NB4 (cell line): ENCODE results near the gene LOC101059915.
"Not testable (repeated sequence)": the region's sequence is repeated elsewhere in the genome, so short reads cannot be mapped to it uniquely, and the experiment has no call there.

ENCODE experiments used
- CTCF ChIP-seq: IDR thresholded peaks from one replicate; pipeline ENCODE4 v1.5.1; 2012; ENCODE audit warnings: low read depth, low read length
- MYC ChIP-seq: IDR thresholded peaks from 2 replicates; pipeline ENCODE4 v1.6.1; 2011; ENCODE audit warnings: low read depth, low read length
- POLR2A ChIP-seq: IDR thresholded peaks from 2 replicates; pipeline ENCODE4 v1.6.1; 2011; ENCODE audit warnings: mild to moderate bottlenecking; ENCODE audit not compliant: insufficient read length; ENCODE audit errors: extremely low read depth
- TF ChIP-seq, protein P1 (sequence below): IDR thresholded peaks from 2 replicates; pipeline ENCODE4 v1.6.1; 2011; ENCODE audit warnings: low read depth, low read length

DNA sequence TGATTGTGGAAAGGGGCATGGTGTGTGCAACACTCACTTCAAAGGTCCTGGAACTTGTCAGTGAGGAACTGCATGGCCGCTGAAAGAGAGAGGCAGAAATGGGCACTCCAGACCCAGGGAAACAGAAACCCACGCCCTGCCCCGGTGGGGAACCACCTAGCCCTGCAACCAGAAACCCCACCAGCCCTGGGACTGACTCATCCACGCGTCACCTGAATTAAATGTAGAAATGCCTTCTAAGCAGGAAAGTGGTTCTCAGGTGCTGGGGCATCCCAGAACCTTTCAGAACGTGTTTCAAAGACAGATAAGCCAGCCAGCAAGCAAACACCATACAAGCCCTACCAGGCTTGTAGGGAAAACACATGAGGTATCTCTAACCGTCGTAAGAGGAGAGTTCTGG, 4.1 kb upstream of the LOC101059915 start:
- TF ChIP-seq CTCF, POLR2A, MYC: not testable (repeated sequence)
- TF ChIP-seq, protein P1, sequence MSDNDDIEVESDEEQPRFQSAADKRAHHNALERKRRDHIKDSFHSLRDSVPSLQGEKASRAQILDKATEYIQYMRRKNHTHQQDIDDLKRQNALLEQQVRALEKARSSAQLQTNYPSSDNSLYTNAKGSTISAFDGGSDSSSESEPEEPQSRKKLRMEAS = not testable (repeated sequence)
